ENCODE measurements around the gene ING5.

ING5 gene

DNA sequence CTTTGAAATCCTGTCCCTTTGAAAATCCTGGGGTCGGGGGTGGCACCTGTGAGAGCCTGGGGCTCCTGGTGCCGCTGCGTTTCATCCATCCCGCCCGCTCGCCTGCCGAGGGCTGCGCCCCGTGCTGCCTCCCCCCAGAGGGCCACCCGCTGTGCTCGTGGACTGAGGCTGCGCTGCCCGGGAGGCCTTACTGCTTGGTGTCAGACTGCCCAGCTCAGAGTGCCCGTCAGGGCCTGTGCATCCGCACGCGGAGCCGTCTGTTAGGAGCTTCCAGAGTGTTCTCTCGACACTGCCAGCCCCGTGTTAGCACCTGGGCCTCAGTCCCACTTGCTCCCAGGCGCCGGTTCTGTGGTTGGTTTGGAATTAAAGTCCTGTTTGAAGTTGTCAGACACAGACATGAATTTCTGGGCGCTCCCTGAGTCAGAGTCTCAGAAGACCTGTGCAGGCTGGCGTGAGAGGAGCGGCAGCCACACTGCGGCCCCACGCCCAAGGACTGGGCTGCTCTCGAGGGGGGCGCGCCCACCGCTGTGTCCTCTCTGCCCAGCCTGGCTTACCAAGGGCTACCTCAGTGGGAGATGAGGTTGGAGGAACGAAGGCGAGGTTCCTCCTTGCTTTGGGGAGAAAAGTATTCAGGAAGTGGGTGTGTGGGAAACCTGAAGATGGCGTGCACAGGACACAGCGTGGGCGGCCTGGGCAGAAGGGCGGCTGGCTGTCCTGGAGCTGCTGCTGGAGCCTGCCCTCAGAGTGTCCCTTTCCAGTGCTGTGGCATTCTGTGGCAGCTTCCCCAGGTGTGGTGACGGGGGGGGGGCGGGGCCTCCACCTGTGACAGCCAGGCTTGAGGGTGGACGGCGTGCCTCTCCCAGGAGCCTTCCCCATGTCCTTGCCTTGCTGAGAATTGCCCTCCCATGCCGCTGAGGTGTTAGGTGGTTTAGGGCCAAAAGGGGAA, 29.3 kb upstream of the ING5 start:
- no peak for DNase-seq

DNA sequence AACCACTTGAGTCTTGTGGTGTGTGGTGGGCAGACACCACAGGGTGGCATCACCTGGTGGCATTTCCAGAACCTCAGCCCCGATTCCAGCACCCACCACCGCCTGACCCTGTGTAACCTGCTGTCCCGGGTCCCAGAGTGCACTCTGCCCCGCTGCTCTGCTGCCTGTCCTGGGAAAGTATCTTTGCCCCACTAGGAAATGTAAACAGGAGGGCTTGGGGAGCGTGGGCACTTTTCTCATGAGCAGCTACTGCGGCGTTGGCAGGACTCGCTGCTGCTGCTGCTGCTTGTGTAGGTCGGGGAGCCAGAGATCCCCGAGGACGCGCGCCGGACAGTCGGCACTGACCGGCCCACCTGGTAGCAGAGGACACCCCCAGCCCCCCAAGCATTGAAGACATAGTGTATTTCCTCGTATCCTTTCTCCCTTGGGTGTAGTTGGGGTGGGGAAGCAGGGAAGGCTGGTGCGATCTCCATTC, 28.6 kb upstream of the ING5 start:
- no peak for DNase-seq

- no peak for DNase-seq
Observed at GRCh38 chr2:241673797-241674725, 27.8 kb upstream of the ING5 start.

DNA sequence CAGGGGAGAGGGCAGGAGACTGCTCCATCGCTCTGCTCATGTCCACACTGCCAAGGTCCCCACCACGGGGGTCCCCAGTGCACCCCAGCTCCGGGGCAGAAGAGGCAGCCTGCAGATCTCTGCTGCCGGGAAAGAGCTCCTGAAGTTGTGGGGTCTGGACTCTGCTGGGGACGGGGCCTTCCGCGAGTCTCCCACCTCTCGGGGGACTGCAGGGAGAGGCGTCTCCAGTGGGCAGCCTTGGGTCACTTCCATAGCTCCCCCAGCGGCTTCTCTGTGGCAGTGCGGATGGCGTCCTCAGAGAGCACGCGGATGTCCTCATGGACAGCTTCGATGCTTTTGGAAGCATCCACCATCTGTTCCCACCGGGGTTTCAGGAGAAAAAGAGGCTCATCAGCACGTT, 26.0 kb upstream of the ING5 start:
- DNase-seq, result no peak

DNA sequence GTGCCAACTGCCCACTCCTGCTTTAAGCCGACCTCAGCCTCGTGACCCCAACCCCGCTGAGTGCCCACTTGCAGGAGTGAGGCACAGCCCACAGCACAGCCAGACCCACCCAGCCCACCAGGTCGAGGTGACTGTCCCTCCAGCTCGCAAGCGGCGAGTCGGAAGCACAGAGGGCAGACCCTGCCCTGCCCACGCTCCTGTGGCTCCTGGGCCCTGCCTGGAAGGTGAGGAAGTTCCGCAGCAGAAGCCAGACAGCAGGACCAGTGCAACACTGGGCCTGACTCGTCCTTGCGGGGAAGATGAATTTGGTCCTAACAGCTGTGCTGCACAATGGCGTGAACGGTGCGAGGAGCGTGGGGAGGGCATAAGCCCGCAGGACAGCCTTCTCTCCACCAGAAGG, 25.2 kb upstream of the ING5 start:
- no peak for DNase-seq

DNA sequence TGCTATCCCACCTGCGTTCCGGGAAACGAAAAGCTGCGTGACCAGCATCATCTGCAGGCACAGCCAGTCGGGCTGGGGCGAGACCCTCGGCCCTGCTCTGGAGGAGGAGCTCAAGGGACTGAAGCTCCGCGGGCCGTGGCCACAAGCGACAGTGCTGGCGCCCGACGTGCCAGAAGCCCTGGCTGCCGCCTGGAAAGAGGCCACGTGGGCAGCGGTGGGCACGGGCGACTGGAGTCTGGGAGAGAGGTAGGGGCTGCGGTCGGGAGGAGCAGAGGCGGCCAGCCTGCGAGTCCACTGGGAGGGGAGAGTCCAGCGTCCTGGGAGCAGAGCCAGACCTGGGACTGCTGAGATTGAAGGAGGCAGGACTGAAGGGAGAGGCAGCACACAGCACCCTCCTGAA, 24.4 kb upstream of the ING5 start:
- DNase-seq, result no peak

DNA sequence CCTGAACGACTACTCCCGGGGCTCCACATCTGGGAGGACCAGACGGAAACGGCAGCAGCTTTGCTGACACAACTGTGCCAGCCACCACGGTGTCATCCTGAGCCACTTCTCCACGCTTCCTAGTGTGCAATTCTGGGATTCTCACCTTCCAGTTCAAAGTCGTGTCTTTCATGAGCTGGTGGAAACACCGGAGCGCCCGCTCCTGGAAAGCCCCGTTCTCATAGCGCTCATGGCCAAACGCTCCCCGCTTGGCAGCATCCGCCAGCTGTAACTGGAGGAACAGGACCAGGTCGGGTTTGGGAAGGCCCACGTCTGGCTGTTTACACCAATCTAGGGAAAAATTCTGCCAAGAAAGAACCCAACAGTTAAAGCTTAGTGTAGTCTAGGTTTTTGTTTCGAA, 23.5 kb upstream of the ING5 start:
- no peak for DNase-seq

- no peak for DNase-seq
Observed at GRCh38 chr2:241678784-241679540, 22.9 kb upstream of the ING5 start.

DNA sequence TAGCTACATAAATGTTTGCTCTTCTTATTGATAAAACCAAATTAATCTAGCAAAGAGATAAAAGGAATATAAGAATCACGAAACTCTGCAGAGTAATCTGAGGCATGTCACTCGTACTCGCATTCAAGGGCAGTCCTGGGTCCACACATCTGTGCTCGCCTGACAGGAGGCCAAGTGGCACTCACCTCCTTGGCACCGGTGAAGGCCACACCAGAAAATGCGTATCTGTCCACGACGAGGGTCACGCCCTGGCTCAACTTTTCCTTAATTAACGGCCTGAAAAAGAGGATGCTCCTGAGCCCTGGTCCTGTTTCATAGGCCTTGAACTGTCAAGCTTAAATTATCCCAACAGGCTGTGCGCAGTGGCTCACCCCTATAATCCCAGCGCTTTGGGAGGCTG, 21.8 kb upstream of the ING5 start:
- no peak for DNase-seq

DNA sequence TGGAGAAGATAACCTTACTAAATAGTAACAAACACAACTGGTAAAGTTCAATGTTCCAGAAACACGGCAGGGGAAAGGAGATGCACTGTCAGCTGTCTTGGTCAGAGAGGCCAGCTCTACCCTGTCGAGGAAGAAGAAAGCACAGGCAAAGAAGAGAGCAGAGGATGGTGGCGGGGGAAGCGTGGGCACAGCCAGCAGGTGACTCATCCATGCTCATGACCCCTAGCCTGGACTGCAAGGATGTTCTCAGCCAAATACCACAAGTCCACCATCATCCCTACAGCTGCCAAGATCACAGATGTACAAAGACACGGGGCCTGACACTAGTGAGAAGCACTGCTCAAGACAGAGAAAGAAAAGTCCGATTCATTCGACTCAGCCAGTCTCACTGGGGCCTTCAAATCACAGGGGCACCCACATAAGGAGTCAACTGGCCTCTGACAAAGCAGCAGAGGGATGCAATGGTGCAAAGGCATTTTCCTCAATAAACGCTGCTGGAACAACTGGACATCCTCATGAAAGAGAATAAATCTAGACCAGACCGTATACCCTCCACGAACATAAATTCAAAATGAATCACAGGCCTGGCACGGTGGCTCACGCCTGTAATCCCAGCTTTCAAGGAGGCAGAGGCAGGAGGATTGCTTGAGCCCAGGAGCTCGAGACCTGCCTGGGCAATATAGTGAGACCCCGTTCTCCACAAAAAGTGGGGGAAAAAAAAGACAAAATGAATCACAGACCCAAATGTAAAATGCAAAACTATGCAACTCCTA, 20.8 kb upstream of the ING5 start:
- peak; percentile 85 for DNase-seq

- DNase-seq, result no peak
Observed at GRCh38 chr2:241686324-241686649, 15.6 kb upstream of the ING5 start.

GRCh38 chr2:241686650-241687425, 15.0 kb upstream of the ING5 start, which contains the start of gene DTYMK:
Gene DTYMK, minus strand, starts transcription at chr2:241686815. Its CDS starts 32 bp downstream, at chr2:241686783.
- DNase-seq, result peak; percentile 98

GRCh38 chr2:241689306-241689705, 12.5 kb upstream of the ING5 start:
- DNase-seq, result no peak

DNA sequence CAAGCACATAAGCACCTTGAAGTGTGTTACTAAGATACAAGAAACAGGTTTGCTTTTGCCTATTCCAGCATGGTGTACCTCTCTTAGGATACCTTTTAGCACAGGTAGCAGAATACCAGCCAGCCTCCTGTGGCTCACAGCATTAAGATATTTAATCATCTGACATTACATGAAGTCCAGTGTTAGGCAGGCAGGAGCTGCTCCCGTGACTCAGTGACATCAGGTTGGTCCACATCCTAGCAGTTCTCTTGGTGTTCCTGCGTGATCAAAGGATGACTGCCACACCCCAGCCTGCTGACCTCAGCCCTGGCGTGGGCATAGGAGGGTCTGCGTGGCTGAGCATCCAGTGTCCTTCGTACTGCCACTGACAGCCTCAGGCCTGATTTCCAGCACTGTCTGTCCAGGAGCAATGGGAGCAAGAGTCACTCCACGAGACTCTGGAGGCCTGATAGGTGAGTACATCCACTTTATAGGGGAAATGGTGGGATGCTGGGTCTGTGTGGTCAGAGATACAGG, 11.6 kb upstream of the ING5 start:
- no peak for DNase-seq

GRCh38 chr2:241692448-241692847, 9.4 kb upstream of the ING5 start:
- peak; percentile 70 for DNase-seq

GRCh38 chr2:241695651-241696050, 6.2 kb upstream of the ING5 start:
- DNase-seq, result no peak

DNA sequence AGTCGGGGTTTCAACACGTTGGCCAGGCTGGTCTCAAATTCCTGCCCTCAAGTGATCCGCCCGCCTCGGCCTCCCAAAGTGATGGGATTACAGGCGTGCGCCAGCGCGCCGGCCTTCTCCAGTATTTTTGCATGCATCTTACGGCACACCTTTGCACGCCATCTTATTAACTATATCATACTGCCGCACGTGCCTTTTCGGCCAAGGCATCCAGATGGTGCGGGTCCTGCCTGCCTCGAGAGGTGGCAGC, 765 bp upstream of the ING5 start:
- DNase-seq, result no peak

- DNase-seq, result peak; percentile 69
Observed at GRCh38 chr2:241702155-241703031, 554 bp downstream of the ING5 start.

GRCh38 chr2:241703032-241703604, 1.3 kb downstream of the ING5 start:
- DNase-seq, result peak; percentile 28

DNA sequence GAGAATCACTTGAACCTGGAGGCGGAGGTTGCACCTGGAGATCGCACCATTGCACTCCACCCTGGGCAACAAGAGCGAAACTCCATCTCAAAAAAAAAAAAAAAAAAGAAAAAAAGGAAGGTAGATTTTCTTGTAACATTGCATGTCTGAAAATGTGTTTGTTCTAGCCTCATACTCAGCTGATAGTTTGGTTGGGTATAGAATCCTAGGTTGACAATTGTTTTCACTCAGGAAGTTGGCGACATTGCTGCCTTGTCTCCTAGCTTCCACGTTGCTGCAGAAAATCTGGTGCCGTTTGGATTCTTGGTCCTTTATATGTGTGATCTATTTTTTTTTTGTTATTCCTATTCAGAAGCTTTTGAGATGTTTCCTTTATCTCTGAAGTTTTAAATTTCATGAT, 4.7 kb downstream of the ING5 start:
- DNase-seq, result no peak
